ENCODE data around the gene ABCC1.

DNA sequence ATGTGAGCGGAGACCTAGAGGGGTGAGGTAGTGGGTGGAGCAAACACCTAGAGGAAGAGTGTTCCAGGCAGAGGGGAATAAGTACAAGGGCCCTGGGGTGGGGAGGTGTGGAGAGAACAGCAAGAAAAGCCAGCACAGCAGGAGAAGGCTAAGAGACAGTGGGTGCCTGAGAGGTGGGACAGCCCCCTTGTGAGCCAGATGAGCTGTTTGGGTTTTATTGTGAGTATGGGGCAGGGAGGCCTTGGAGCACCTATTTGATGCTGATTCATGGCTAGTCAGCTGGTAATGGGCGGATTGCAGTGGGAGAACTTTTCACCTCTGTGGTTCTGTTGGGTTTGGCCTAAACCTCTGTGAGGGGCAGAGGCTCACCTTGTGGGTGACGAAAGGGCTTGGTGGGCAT lies 68.4 kb downstream of the ABCC1 start:
- TF ChIP-seq CTCF (IDR thresholded peaks at IDR 0.05) (no peak), POLR2A (IDR thresholded peaks at IDR 0.05) (no peak)

Data from Peyer's patch (tissue), 4 donors.